Measurements from ENCODE around the gene CACNA1I.

- no peak for TF ChIP-seq CTCF (IDR thresholded peaks at IDR 0.05)
- no peak for TF ChIP-seq POLR2A (IDR thresholded peaks at IDR 0.05)
Observed at GRCh38 chr22:39526736-39527171, 43.8 kb upstream of the CACNA1I start.

Measured in body of pancreas (tissue), 4 donors.